ENCODE data around the gene COG3.
A peak's percentile ranks its signal among the peaks of the same experiment; 100 is the strongest.

COG3 gene

GRCh38 chr13:45576466-45576865, 111.7 kb downstream of the COG3 start:
- no peak for DNase-seq (ENCODE audit: low read depth in 1 of 2, low spot score in 1 of 2)
- H3K27me3 ChIP-seq (ENCODE audit: insufficient read depth, poor library complexity, severe bottlenecking): peaks cover 2% of the 10 kb centered on the region

GRCh38 chr13:45582408-45583076, 117.8 kb downstream of the COG3 start:
- Histone ChIP-seq H3K27ac (replicated peaks) (no peak overlapping the region), H3K4me3 (replicated peaks; ENCODE audit: insufficient read depth, low read length) (no peak overlapping the region), H3K27me3 (ENCODE audit: insufficient read depth, poor library complexity, severe bottlenecking) (no peaks in the 10 kb centered on the region)
- DNase-seq (ENCODE audit: low read depth in 1 of 2, low spot score in 1 of 2): no peak
- TF ChIP-seq CTCF (IDR thresholded peaks at IDR 0.05; ENCODE audit: insufficient read depth, low read length) (no peak), SPI1 (IDR thresholded peaks at IDR 0.05; ENCODE audit: borderline replicate concordance, low read depth) (no peak), GABPA (IDR thresholded peaks at IDR 0.05; ENCODE audit: low read depth) (no peak), POLR2AphosphoS5 (IDR thresholded peaks at IDR 0.05; ENCODE audit: low read depth) (no peak), REST (IDR thresholded peaks at IDR 0.05; ENCODE audit: insufficient replicate concordance, low read depth) (no peak)

More at GRCh38 chr13:45576466-45576865, 111.7 kb downstream of the COG3 start:
- Histone ChIP-seq H3K27ac (replicated peaks) (no peak overlapping the region), H3K4me3 (replicated peaks; ENCODE audit: insufficient read depth, low read length) (no peak overlapping the region)
- no peak for TF ChIP-seq GABPA (IDR thresholded peaks at IDR 0.05; ENCODE audit: low read depth)
- TF ChIP-seq REST (IDR thresholded peaks at IDR 0.05; ENCODE audit: insufficient replicate concordance, low read depth): no peak
- TF ChIP-seq SPI1 (IDR thresholded peaks at IDR 0.05; ENCODE audit: borderline replicate concordance, low read depth): no peak

GRCh38 chr13:45584816-45585215, 120.1 kb downstream of the COG3 start:
- no peak overlapping the region for H3K4me3 ChIP-seq (replicated peaks; ENCODE audit: insufficient read depth, low read length)
- no peak for TF ChIP-seq GABPA (IDR thresholded peaks at IDR 0.05; ENCODE audit: low read depth)
- TF ChIP-seq REST (IDR thresholded peaks at IDR 0.05; ENCODE audit: insufficient replicate concordance, low read depth): no peak
- no peak for TF ChIP-seq CTCF (IDR thresholded peaks at IDR 0.05; ENCODE audit: insufficient read depth, low read length)
- no peak for TF ChIP-seq POLR2AphosphoS5 (IDR thresholded peaks at IDR 0.05; ENCODE audit: low read depth)
- TF ChIP-seq SPI1 (IDR thresholded peaks at IDR 0.05; ENCODE audit: borderline replicate concordance, low read depth): no peak; the same call in 1 of the 2 replicates
- DNase-seq (ENCODE audit: low read depth in 1 of 2, low spot score in 1 of 2): peak in 1 of 2 experiments; percentile 1
- no peak overlapping the region for H3K27ac ChIP-seq (replicated peaks)
- H3K27me3 ChIP-seq (ENCODE audit: insufficient read depth, poor library complexity, severe bottlenecking): no peaks in the 10 kb centered on the region

Measured in HL-60 (cell line).